Brain microvascular endothelial cell (primary cell): ENCODE data around the gene CCL22.
A peak's percentile ranks its signal among the peaks of the same experiment; 100 is the strongest.
"Not testable (repeated sequence)": the region's sequence is repeated elsewhere in the genome, so short reads cannot be mapped to it uniquely, and the experiment has no call there.

Experiments used
- DNase-seq: peaks from one replicate; pipeline ENCODE4 v3.0.0-alpha.2; 2020
- H3K27ac ChIP-seq: fragments of 250-450 bp; sonication (Bioruptor Pico); 2 replicates; pipeline ENCODE4 v1.5.1; 2020; ENCODE audit warnings: mild to moderate bottlenecking, moderate library complexity
- H3K27me3 ChIP-seq: fragments of 250-450 bp; sonication (Bioruptor Pico); replicated peaks from 2 replicates; pipeline ENCODE4 v1.5.1; 2020; ENCODE audit warnings: mild to moderate bottlenecking
- H3K36me3 ChIP-seq: fragments of 250-450 bp; sonication (Bioruptor Pico); replicated peaks from 2 replicates; pipeline ENCODE4 v1.5.1; 2020; ENCODE audit warnings: mild to moderate bottlenecking
- H3K4me3 ChIP-seq: 2 replicates; pipeline ENCODE4 v1.5.1; 2011; ENCODE audit warnings: low read depth, mild to moderate bottlenecking, control low read depth, low read length, moderate library complexity
- in situ Hi-C: cut with HindIII; loops from 2 replicates; pipeline ENCODE4 v1.10.0; 2017; ENCODE audit warnings: low sequenced_read_pairs, low pct_ligation_motif_present
- TF ChIP-seq, protein P1 (sequence below): IDR thresholded peaks from 2 replicates; pipeline ENCODE4 v1.5.1; 2011; ENCODE audit warnings: low read depth, mild to moderate bottlenecking, moderate library complexity, low read length, control low read depth, inconsistent platforms; ENCODE audit errors: missing control alignments

Gene CCL22

GRCh38 chr16:57367116-57367752 lies 8.7 kb downstream of the CCL22 start:
- Histone ChIP-seq H3K27me3 (no peaks in the 10 kb centered on the region), H3K4me3 (no peak overlapping the region), H3K27ac (no peak overlapping the region), H3K36me3 (no peaks in the 10 kb centered on the region)
- DNase-seq = no peak
- in situ Hi-C loops = no loop called here
- TF ChIP-seq, protein P1, sequence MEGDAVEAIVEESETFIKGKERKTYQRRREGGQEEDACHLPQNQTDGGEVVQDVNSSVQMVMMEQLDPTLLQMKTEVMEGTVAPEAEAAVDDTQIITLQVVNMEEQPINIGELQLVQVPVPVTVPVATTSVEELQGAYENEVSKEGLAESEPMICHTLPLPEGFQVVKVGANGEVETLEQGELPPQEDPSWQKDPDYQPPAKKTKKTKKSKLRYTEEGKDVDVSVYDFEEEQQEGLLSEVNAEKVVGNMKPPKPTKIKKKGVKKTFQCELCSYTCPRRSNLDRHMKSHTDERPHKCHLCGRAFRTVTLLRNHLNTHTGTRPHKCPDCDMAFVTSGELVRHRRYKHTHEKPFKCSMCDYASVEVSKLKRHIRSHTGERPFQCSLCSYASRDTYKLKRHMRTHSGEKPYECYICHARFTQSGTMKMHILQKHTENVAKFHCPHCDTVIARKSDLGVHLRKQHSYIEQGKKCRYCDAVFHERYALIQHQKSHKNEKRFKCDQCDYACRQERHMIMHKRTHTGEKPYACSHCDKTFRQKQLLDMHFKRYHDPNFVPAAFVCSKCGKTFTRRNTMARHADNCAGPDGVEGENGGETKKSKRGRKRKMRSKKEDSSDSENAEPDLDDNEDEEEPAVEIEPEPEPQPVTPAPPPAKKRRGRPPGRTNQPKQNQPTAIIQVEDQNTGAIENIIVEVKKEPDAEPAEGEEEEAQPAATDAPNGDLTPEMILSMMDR = no peak

- Histone ChIP-seq H3K4me3 (no peak overlapping the region), H3K36me3 (no peaks in the 10 kb centered on the region), H3K27ac (no peak overlapping the region), H3K27me3 (peaks cover 7% of the 10 kb centered on the region)
- no peak for DNase-seq
- TF ChIP-seq, protein P1 = no peak
- in situ Hi-C loops = no loop called here
These were observed 13.2 kb downstream of the CCL22 start for GRCh38 chr16:57371494-57372371.

GRCh38 chr16:57372372-57373116 lies 14.0 kb downstream of the CCL22 start, which contains the start of gene CX3CL1:
Gene CX3CL1 (plus strand): TSS chr16:57372490. CDS start chr16:57372569, 79 bp downstream.
- in situ Hi-C loops = no loop called here
- H3K36me3 ChIP-seq = no peaks in the 10 kb centered on the region
- TF ChIP-seq, protein P1 = peak; percentile 22
- no peak within 1 kb of the TSS for H3K27ac ChIP-seq
- H3K4me3 ChIP-seq = peak within 1 kb of the TSS; percentile 27
- DNase-seq = peak; percentile 28
- peaks cover 7% of the 10 kb centered on the region for H3K27me3 ChIP-seq

GRCh38 chr16:57373117-57373947 lies 14.7 kb downstream of the CCL22 start:
- in situ Hi-C loops = no loop called here
- Histone ChIP-seq H3K36me3 (no peaks in the 10 kb centered on the region), H3K4me3 (no peak overlapping the region), H3K27ac (no peak overlapping the region), H3K27me3 (peaks cover 7% of the 10 kb centered on the region)
- TF ChIP-seq, protein P1 = no peak
- no peak for DNase-seq

DNA sequence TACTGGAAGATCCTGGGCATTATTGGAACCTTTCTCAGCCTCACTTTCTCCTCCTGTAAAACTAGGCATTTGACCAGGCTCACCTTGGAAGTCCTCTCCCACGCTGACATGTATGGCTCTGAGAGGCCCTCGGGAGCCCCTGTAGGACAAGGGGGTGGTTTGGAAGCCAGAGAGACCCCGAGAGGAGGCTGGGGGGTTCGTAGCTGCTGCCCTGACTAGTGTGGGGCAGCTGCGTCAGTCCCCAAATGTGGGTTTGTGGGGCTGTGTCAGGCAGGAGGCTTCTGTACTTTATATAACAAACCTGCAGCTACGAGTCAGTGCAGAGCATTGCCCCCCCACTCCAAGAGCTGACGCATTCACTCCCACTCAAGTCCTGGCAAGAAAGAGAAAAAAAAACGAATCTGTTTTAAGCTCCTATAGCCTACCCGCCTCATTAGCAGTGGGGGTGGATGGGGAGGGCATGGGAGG lies 15.5 kb downstream of the CCL22 start:
- no peak overlapping the region for H3K27ac ChIP-seq
- TF ChIP-seq, protein P1 = no peak
- no peak overlapping the region for H3K4me3 ChIP-seq
- DNase-seq = peak; percentile 27
- H3K27me3 ChIP-seq = peaks cover 7% of the 10 kb centered on the region
- no peaks in the 10 kb centered on the region for H3K36me3 ChIP-seq
- in situ Hi-C loops = no loop called here

GRCh38 chr16:57374925-57375465 lies 16.4 kb downstream of the CCL22 start:
- H3K27ac ChIP-seq, H3K27me3 ChIP-seq: not testable (repeated sequence)

More at GRCh38 chr16:57374925-57375465, 16.4 kb downstream of the CCL22 start:
- H3K4me3 ChIP-seq, in situ Hi-C loops, H3K36me3 ChIP-seq, DNase-seq: not testable (repeated sequence)
